Measurements from ENCODE around the gene RHBDL1.

The RHBDL1 gene

GRCh38 chr16:674968-675883 lies at the start of gene RHBDL1:
TSS of gene RHBDL1 (plus strand) at chr16:675671. CDS start at chr16:675791, 120 bp downstream.
- no peak for DNase-seq

DNA sequence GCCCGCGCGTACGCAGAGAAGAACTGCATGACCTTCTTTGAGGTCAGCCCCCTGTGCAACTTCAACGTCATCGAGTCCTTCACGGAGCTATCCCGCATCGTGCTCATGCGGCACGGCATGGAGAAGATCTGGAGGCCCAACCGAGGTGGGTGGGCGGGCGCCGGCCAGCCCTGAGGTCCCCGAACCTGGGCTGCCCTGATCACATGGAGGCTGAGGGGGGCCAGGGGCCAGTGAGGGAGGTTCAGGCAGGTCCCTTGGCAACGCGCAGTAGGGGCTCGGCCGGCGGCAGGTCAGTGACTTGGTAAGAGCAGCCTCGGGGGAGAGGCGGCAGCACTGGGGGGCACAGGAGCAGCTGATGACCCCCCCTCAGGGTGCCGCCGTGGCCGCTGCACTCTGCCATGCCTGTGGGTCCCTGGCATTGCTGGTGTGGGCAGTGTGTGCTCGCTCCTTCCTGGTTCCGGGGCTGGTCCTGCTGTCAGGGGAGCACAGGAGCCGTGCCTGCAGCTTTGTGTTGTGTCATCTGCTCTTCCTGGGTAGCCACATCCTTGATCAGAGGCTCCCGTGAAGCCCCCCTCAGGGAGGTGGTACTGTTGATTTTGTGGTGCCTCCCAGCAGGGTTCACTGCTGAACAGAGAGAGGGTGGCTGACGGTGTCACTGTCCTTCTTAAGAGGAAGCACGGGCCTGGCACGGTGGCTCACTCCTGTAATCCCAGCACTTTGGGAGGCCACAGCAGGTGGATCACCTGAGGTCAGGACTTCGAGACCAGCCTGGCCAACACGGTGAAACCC lies 49.3 kb upstream of the RHBDL1 start:
- no peak for DNase-seq

DNA sequence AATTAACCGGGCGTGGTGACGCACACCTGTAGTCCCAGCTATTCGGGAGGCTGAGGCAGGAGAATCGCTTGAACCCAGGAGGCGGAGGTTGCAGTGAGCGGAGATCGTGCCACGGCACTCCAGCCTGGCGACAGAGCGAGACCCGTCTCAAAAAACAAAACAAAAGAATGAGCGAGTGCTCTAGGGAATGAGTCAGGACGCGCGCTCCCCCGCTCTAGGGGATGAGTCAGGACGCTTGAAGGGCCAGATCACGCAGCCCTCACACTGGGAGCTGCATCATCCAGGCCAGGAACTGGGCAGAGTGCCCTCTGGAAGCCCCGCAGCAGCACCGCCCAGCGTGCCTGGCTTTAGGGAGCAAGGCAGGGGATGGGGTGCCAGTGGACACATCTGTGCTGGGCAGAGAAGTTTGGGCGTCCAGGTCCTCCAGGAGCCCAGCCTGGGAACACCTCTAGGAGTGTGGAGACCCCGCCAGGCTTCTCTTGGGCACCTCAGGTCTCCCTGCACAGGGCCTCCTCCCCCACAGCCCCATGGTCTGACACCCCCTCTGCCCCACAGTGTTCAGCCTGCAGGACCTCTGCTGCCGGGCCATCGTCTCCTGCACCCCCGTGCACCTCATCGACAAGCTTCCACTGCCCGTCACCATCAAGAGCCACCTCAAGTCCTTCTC lies 48.6 kb upstream of the RHBDL1 start:
- DNase-seq = peak; percentile 96

- peak; percentile 94 for DNase-seq
These were observed 47.8 kb upstream of the RHBDL1 start for GRCh38 chr16:627454-628239.

- no peak for DNase-seq
These were observed 47.0 kb upstream of the RHBDL1 start for GRCh38 chr16:628321-629061.

GRCh38 chr16:629185-629832 lies 46.2 kb upstream of the RHBDL1 start:
- no peak for DNase-seq

DNA sequence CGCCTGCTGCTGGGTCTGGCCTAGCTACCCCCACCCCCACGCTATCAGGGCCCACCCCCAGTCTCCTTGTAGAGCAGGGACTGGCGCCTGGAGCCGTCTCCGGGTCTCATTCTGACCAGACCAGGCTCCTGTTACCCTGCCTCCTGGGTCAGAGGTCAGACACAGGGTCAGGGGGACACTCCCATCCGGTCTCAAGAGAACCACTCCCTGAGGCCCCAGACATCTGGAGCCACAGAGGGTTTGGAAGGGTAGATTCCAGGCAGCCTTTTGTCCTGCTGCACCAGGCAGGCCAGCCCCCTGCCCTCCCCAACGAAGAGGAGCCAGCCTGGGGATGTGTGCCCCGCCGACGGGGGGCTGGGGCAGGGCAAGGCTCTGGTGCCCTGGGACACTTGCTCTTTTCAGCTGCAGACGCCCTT lies 45.6 kb upstream of the RHBDL1 start:
- DNase-seq = no peak

- DNase-seq = no peak
These were observed 45.1 kb upstream of the RHBDL1 start for GRCh38 chr16:630249-630814.

- DNase-seq = peak; percentile 14
These were observed 44.6 kb upstream of the RHBDL1 start, which contains the start of gene WFIKKN1 for GRCh38 chr16:630815-631405. TSS of gene WFIKKN1 (plus strand) at chr16:630985. CDS start at chr16:631254, 269 bp downstream.

DNA sequence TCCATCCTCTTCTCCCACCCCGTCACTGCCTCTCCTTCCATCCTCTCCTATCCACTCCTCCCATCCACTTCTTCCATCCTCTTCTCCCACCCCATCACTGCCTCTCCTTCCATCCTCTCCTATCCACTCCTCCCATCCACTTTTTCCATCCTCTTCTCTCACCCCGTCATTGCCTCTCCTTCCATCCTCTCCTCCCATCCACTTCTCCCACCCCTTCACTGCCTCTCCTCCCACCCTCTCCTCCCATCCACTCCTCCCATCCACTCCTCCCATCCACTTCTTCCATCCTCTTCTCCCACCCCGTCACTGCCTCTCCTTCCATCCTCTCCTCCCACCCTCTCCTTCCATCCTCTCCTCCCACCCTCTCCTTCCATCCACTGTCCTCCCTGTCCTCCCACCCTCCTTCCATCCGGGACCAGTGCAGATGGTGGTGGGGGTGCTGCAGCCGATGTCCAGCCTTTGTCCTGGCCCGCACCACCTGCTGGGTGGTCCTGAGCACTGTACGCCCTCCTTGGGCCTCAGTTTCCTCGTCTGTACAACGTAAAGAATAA lies 43.6 kb upstream of the RHBDL1 start:
- no peak for DNase-seq

DNA sequence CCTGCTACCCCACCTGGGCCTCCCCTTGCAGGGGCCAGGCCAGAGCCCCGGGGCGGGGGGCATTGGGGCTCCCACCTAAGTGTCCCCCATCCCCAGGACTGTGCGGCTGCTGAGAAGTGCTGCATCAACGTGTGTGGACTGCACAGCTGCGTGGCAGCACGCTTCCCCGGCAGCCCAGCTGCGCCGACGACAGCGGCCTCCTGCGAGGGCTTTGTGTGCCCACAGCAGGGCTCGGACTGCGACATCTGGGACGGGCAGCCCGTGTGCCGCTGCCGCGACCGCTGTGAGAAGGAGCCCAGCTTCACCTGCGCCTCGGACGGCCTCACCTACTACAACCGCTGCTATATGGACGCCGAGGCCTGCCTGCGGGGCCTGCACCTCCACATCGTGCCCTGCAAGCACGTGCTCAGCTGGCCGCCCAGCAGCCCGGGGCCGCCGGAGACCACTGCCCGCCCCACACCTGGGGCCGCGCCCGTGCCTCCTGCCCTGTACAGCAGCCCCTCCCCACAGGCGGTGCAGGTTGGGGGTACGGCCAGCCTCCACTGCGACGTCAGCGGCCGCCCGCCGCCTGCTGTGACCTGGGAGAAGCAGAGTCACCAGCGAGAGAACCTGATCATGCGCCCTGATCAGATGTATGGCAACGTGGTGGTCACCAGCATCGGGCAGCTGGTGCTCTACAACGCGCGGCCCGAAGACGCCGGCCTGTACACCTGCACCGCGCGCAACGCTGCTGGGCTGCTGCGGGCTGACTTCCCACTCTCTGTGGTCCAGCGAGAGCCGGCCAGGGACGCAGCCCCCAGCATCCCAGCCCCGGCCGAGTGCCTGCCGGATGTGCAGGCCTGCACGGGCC lies 42.8 kb upstream of the RHBDL1 start:
- DNase-seq = no peak

GRCh38 chr16:633336-634050 lies 42.0 kb upstream of the RHBDL1 start:
- no peak for DNase-seq

DNA sequence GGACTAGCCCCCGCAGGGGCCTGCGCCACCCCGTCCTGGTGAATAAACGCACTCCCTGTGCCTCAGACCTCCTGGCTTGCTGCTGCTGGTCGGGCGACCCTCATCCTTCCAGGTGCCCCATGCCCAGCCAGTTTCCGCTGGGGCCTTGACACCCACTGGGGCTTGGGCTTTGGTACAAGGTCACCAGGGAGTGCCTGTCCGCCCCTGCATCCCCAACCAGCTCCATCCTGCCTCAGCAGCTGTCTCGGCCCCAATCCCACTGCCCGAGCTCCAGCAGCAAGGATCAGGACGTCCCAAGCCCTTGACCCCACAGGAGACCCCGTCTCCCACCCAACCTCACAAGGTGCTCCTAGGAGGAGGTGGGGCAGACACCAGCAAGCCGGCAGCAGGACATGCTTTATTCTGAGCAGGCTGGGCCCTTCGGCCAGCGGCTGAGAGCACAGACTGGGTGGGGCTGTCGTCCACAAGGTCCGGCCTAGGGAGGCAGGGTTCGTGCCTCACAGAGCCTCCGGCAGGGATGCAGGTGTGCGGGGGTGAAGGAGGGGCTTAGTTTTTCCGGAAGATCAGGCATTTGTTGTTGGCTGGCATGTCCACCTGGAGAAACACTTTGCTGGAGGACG lies 41.3 kb upstream of the RHBDL1 start:
- DNase-seq = no peak

DNA sequence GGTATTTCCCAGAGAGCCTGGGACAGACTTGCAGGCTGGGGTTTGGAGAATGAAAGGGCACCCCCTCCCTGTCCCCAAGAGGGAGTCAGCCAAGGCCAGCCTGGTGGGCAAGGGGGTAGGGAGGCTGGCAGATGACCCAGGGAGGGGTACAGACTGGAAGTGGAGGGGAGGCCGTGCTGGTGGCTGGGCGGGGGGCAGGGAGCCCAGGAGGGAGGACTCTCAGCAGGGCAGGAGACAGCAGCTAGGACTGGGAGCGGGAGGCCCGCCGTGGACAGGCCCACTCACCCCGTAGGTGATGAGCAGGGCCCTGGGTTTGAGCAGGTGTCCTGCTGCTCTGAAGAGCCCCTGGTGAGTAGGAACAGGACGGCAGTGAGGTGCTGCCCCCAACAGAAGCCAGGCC lies 40.5 kb upstream of the RHBDL1 start:
- DNase-seq = no peak

DNA sequence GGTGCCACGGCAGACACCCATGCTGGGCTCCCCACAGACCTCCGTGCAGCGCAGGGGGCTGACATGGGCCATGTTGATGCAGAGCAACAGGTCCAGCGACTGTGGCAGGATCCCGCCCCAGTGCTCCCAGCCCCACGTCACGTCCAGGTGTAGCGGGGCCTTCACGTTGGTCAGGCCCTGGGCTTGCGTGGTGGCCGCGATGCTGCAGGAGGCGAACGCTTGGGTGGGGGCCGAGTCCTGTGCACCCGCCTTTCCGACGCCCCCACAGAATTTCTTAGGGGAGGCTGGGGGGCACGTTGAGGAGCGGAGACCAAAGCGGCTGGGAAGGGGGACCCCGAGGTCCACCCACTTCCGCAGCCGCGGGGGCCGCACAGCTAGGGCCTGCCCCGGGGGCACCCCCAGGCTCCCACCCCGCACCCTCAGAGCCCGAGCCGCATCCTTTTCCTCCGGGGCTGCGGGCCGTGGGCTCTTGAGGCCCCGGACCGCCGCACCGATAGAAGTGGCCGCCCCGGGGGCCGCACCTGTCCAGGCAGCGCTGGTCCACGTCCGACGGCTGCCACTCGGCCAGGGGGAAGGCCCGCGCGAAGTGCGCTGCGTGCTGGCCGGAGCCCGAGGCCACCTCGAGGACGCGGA lies 39.8 kb upstream of the RHBDL1 start:
- DNase-seq = no peak

- peak; percentile 82 for DNase-seq
These were observed 39.0 kb upstream of the RHBDL1 start, which contains the start of gene METTL26 for GRCh38 chr16:636206-637080. TSS of gene METTL26 (minus strand) at chr16:636305. CDS start at chr16:636290, 15 bp downstream.
